Hippocampal formation (tissue), 2 donors: ENCODE measurements around the gene MAVS.

Experiments
- DNase-seq, 2 donors: peaks; one replicate each; lab custom pipeline; 2025; lab: John Stamatoyannopoulos, UW

Gene MAVS

GRCh38 chr20:3846740-3847428, at the start of gene MAVS:
Gene MAVS (plus strand): TSS chr20:3846834. CDS start chr20:3854625, 7,791 bp downstream.
- DNase-seq: peak; percentile 84 to 90

GRCh38 chr20:3797226-3797545, 49.4 kb upstream of the MAVS start:
- DNase-seq: no peak

- DNase-seq: no peak
Observed at GRCh38 chr20:3797592-3798372, 48.9 kb upstream of the MAVS start.

GRCh38 chr20:3798373-3798768, 48.3 kb upstream of the MAVS start:
- DNase-seq: peak in 1 of 2 donors; percentile 35

GRCh38 chr20:3798908-3799248, 47.8 kb upstream of the MAVS start:
- no peak for DNase-seq

GRCh38 chr20:3800256-3800877, 46.3 kb upstream of the MAVS start:
- DNase-seq: no peak

- no peak for DNase-seq
Observed at GRCh38 chr20:3800878-3801260, 45.8 kb upstream of the MAVS start.

GRCh38 chr20:3801299-3801698, 45.3 kb upstream of the MAVS start:
- DNase-seq: no peak

- DNase-seq: no peak
Observed at GRCh38 chr20:3801846-3802245, 44.8 kb upstream of the MAVS start.

GRCh38 chr20:3802524-3803239, 44.0 kb upstream of the MAVS start:
- DNase-seq: no peak

- no peak for DNase-seq
Observed at GRCh38 chr20:3803289-3803688, 43.3 kb upstream of the MAVS start.

GRCh38 chr20:3803854-3804253, 42.8 kb upstream of the MAVS start:
- DNase-seq: no peak

GRCh38 chr20:3804254-3804751, 42.3 kb upstream of the MAVS start:
- DNase-seq: no peak

- DNase-seq: no peak
Observed at GRCh38 chr20:3804781-3805180, 41.9 kb upstream of the MAVS start.

- no peak for DNase-seq
Observed at GRCh38 chr20:3808544-3808943, 38.1 kb upstream of the MAVS start.

GRCh38 chr20:3811467-3812258, 35.0 kb upstream of the MAVS start:
- peak; percentile 88 to 94 for DNase-seq

- no peak for DNase-seq
Observed at GRCh38 chr20:3812259-3812681, 34.4 kb upstream of the MAVS start.

GRCh38 chr20:3812975-3813847, 33.4 kb upstream of the MAVS start:
- no peak for DNase-seq

- DNase-seq: no peak
Observed at GRCh38 chr20:3813848-3814581, 32.6 kb upstream of the MAVS start.
